Skin of body (tissue), 2 donors: Measurements from ENCODE around the gene ARG1. TPM values are rescaled to one million over a fixed set of nuclear protein-coding genes. Genes with fewer than 3 reads are reported as not detected.
"Not testable (repeated sequence)": the region's sequence is repeated elsewhere in the genome, so short reads cannot be mapped to it uniquely, and the experiment has no call there.

ENCODE experiments used
- DNase-seq: peaks from one replicate; lab custom pipeline; 2025; lab: John Stamatoyannopoulos, UW
- total RNA-seq: library from RNA; depleted of rRNA; stranded (reverse); fragments of >200 nt; gene quantifications from one replicate; pipeline ENCODE4 v1.2.3, GENCODE V29; 2014

Gene ARG1
- total RNA-seq, result 23.9 TPM

GRCh38 chr6:131572686-131573415, at the start of gene ARG1:
TSS of gene ARG1 (plus strand) at chr6:131573226. CDS start at chr6:131573283, 57 bp downstream.
- no peak for DNase-seq

GRCh38 chr6:131523988-131524673, 48.9 kb upstream of the ARG1 start:
- no peak for DNase-seq

GRCh38 chr6:131524695-131525336, 48.2 kb upstream of the ARG1 start:
- no peak for DNase-seq

GRCh38 chr6:131530936-131531335, 42.1 kb upstream of the ARG1 start:
- DNase-seq, result not testable (repeated sequence)

GRCh38 chr6:131531681-131532080, 41.3 kb upstream of the ARG1 start:
- DNase-seq, result not testable (repeated sequence)

GRCh38 chr6:131532580-131533039, 40.4 kb upstream of the ARG1 start:
- no peak for DNase-seq

- DNase-seq, result not testable (repeated sequence)
These were observed 34.4 kb upstream of the ARG1 start for GRCh38 chr6:131538615-131539014.

- no peak for DNase-seq
These were observed 27.7 kb upstream of the ARG1 start for GRCh38 chr6:131545317-131545716.

- no peak for DNase-seq
These were observed 25.5 kb upstream of the ARG1 start for GRCh38 chr6:131547488-131547887.

GRCh38 chr6:131548441-131548840, 24.6 kb upstream of the ARG1 start:
- DNase-seq, result no peak

GRCh38 chr6:131549811-131550210, 23.2 kb upstream of the ARG1 start:
- no peak for DNase-seq

- DNase-seq, result no peak
These were observed 21.1 kb upstream of the ARG1 start for GRCh38 chr6:131551902-131552301.

GRCh38 chr6:131552572-131552971, 20.5 kb upstream of the ARG1 start:
- no peak for DNase-seq

- no peak for DNase-seq
These were observed 17.0 kb upstream of the ARG1 start for GRCh38 chr6:131555992-131556391.

GRCh38 chr6:131558922-131559321, 14.1 kb upstream of the ARG1 start:
- DNase-seq, result no peak

- no peak for DNase-seq
These were observed 10.9 kb upstream of the ARG1 start for GRCh38 chr6:131561925-131562707.

GRCh38 chr6:131565056-131565455, 8.0 kb upstream of the ARG1 start:
- DNase-seq, result no peak

GRCh38 chr6:131568726-131569125, 4.3 kb upstream of the ARG1 start:
- no peak for DNase-seq

- DNase-seq, result no peak
These were observed 1.1 kb downstream of the ARG1 start for GRCh38 chr6:131574133-131574532.

GRCh38 chr6:131574686-131575085, 1.7 kb downstream of the ARG1 start:
- DNase-seq, result no peak

GRCh38 chr6:131575834-131576478, 2.9 kb downstream of the ARG1 start:
- DNase-seq, result no peak
